ENCODE results near the gene PPIC.
"Not testable (repeated sequence)": the region's sequence is repeated elsewhere in the genome, so short reads cannot be mapped to it uniquely, and the experiment has no call there.

PPIC gene

DNA sequence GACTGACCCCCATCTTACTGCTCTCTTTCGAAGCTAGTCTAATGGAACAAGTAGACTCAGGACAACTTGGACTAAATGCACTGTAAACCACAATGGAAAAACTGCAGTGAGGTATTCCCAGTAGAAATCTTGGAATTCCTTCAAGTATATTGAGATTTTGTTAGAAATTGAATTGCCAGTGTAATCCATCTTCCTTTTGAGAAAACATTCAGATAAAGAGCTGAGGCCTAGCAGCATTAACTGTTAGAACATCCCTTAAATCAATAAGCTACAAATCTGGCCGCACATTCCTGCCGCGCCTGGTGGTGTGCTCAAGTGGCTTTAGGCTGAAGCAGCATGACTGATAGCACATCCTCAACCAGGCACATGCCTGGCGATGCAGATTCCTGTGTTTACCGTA is 29.3 kb downstream of the PPIC start:
- no peak for DNase-seq

GRCh38 chr5:123001808-123002207 is 34.7 kb downstream of the PPIC start:
- no peak for DNase-seq

GRCh38 chr5:123000731-123001130 is 35.8 kb downstream of the PPIC start:
- DNase-seq = no peak

GRCh38 chr5:122999947-123000563 is 36.5 kb downstream of the PPIC start:
- DNase-seq = no peak

DNA sequence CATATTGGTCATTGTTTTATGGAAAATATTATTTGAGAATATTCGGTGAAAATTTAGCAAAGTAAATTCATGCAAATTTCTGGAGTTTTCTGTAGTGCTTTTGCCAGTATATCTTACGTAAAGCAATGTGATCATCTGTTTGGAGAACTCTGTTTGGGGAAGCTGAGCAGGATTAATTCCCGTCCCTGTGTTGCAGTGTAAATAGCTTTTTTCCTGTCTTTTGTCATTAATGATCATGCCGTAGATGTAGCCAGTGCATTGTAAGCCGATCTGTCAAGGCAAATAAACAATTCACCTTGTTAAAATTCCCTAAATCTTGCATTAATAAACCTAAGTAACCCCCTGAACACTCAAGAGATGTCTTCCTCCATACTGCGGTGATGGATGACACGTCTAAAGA is 39.2 kb downstream of the PPIC start:
- DNase-seq = no peak

DNA sequence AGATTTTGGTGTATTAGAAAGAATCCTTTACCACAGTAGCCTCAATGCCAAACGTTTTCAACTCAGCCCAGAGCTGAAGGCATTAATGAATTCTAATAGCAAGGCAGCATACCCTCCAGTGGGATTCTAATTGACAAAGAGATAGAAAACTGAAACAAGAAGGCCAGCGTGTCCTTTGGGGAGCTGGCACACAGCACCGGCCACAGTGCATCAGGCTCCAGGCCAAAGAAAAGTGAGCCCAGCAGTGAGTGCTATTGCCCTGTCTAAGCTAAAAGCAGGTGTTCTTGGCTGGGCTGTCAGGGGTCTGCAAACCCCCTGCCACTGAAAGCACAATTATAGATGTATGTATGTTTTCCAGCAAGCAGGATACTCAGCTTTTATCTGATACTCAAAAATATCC is 40.4 kb downstream of the PPIC start:
- no peak for DNase-seq

- DNase-seq = no peak
Observed at GRCh38 chr5:122985954-122986721, 50.4 kb downstream of the PPIC start.

DNA sequence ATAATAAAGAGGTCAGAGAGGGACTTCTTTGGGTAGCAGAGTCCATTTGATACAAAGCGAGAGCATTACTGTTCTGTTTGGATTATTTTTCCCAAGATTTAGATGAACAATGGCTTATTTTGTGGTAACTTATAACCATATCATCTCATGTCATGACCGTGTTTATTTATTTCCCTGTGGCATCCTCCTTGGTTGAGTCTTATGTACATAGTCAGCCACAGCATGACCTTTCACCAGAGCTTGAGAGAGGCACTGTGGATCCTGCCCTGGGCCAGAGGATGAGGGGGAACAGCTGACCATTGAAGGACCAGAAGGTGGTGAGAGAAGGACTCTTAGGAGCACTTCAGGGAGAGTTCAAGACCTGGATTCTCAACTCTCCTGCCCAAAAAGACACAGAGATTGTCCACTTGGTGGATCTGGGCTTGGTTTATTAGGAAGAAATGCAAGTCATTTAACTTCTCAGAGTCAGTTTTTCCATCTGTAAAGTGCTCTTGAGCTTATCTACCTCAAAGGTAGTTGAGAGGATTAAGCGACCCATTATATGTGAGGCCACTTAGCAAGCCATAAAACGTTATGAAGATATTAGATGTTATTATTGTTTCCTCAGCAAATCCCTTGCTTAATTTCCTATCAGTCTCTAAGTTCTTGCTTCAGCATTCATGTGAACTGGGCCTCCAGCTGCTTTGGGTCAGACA is 51.4 kb downstream of the PPIC start:
- DNase-seq = no peak

DNA sequence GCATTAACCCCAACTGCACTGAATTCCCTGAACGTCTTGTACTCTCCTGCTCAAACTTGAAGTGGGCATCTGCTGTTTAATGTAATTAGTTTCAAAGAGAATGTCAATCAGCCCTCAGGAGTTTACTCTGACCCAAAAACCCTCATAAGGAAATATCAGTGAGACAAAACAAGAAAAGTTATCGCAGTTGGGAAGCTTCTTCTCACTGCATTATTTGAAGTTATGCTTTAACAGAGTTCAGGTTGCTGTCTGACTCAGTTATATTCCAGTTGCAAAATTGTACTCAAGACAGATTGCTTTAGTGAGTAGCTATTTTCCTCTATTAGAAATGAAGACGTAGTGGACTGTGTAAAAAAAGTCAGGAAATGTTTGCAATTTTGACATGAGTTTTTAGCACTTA is 52.1 kb downstream of the PPIC start:
- no peak for DNase-seq

- DNase-seq = no peak
Observed at GRCh38 chr5:122982376-122982775, 54.1 kb downstream of the PPIC start.

DNA sequence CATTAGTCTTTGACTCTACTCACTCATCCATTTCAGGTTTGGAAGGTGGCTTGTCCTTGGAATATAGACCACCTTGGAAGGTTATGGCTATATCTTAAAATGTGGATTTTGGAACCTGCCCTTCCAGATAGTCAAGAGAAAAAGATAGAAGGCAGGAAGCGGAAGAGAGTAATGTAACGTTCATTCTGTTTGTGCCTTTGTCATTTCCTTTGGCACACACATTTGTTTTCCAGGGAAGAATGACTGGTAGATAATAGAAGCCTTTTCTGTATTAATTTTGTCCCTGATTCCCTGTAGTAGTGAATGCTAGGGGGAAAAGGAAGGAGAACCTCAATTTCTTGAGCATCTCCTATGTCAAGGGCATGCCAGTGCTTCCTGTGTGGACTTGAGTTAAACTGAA is 54.7 kb downstream of the PPIC start:
- DNase-seq = no peak

- no peak for DNase-seq
Observed at GRCh38 chr5:122978644-122979297, 57.8 kb downstream of the PPIC start.

- DNase-seq = no peak
Observed at GRCh38 chr5:122978068-122978467, 58.5 kb downstream of the PPIC start.

DNA sequence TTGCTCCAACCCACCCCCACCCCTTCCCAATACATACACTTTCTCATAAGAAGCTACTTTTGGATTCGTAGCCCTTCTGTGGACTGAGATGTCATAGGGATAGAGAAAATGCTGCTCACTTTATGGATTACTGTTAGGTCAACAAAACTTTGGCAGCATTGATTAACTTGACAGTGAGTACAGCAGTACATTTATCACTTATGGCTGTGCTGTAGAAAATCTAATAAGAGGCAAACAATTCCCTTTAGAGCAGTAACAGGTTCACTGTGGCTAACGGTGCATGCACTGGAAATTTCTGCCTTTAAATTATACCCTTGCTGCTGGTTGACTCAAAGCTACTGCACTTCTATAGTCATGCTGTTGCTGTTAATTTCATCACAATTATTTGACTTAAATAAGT is 59.2 kb downstream of the PPIC start:
- DNase-seq = no peak

- DNase-seq = not testable (repeated sequence)
Observed at GRCh38 chr5:122974251-122974650, 62.3 kb downstream of the PPIC start.

- not testable (repeated sequence) for DNase-seq
Observed at GRCh38 chr5:122973759-122974158, 62.8 kb downstream of the PPIC start.
